ENCODE data around the gene TMEM134.
"Not testable (repeated sequence)": the region's sequence is repeated elsewhere in the genome, so short reads cannot be mapped to it uniquely, and the experiment has no call there.

TMEM134 gene

DNA sequence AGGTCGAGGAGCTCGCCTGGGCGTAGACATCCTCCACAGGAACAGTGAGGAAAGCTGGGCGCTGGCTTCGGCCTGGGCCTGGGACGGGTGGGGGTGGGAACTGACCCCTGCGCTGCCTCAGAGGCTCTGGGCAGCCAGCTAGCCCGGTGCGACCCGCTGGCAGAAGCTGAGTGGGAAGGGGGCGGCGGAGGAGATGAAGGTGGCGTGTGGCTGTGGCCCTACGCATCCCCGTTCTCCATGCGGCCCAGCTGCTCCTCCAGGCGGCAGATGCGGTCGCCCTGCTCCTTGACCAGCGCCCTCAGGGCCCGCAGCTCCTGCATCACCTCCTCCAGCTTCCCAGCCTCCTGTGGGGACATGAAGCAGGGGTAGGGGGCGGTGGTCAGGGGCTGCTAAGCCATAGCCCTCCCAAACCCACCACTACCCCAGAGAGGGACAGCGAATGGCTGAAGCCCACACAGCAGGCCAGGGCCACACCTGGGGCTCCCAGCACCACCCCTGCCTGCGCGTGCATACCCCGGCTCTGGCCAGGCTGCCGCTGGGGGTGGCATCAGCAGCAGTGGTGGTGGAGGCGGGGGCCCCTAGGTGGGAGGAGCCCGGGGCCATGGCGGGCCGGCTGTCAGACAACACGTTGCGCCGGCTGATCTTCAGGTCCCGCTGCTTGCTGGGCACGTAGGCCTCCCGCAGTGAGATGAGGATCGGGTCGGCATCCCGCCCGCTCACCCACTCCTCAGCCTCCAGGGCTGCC lies 30.7 kb downstream of the TMEM134 start:
- DNase-seq (ENCODE audit: low read depth) = peak; percentile 66

- no peak for DNase-seq (ENCODE audit: low read depth)
Observed at GRCh38 chr11:67437809-67438157, 31.3 kb downstream of the TMEM134 start.

DNA sequence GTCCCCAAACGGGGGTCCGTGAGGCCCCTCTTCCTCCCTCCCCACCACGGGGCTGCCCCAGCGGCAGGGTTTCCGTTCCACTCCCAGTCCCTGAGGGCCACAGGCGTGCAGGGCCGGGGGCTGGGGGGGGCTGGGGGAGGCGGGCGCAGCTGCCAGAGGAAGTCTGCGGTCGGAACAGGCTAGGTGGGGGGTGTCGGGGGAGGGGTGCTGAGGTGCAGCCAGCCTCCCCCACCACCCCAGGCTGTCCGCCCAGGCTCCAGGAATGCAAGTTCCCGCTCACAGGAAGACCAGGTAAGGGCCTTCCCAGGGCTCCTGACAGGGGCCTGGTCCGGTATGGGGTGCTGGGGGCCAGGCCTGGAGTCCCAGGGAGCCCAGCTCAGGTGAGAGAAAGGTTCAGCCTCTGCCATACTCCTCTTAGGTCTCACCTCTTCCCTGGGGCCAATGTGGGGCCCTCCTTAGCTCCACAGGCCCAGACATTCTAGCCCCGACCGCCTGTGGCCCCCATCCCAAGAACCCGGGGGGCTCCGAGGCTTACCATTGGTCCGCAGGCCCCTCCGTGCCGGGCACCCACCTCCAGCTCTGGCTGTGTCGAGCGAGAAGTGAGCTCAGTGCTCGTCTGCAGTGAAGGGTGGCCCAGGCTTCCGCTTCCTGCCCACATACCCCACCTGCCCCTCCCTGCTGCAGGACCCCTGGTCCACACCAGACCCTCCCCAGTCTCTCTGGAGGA lies 31.8 kb downstream of the TMEM134 start, which contains the start of gene PTPRCAP:
Gene PTPRCAP, minus strand, starts transcription at position 601 of the 727 bp plus-strand sequence. Its CDS starts 63 bp downstream, at position 538.
- peak; percentile 71 for DNase-seq (ENCODE audit: low read depth)

DNA sequence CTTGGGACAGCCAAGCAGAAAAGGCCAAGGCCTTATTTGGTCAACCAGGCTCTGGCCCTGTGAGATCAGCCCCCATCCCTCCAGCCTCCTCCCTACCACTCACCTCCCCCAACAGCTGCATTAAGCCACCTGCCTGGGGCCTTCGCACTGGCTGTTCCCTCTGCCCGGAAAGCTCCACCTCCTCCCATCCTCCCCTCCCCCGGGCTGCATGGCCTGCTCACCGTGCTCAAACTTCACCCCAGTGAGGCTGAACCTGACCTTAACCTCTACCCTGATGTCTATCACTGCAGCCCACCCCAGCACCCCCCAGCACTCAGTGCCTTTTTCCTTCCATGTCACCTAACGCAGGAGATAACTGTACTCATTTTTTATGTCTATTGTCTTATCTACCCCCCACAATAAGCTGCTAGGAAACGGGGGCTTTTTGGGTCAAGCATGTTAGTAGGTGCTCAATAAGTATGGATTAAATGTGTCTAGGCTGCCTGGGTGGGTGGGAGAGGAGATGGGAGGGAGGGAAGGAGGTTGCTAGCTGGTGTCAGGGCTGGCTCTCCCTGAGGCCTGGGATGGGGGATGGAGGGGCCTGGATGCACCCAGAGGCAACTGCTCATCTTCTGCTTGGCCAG lies 32.5 kb downstream of the TMEM134 start:
- DNase-seq (ENCODE audit: low read depth) = peak; percentile 57

GRCh38 chr11:67435727-67436458 lies 33.2 kb downstream of the TMEM134 start:
- no peak for DNase-seq (ENCODE audit: low read depth)

GRCh38 chr11:67435031-67435726 lies 33.9 kb downstream of the TMEM134 start:
- DNase-seq (ENCODE audit: low read depth) = no peak

- no peak for DNase-seq (ENCODE audit: low read depth)
Observed at GRCh38 chr11:67434395-67434881, 34.6 kb downstream of the TMEM134 start.

DNA sequence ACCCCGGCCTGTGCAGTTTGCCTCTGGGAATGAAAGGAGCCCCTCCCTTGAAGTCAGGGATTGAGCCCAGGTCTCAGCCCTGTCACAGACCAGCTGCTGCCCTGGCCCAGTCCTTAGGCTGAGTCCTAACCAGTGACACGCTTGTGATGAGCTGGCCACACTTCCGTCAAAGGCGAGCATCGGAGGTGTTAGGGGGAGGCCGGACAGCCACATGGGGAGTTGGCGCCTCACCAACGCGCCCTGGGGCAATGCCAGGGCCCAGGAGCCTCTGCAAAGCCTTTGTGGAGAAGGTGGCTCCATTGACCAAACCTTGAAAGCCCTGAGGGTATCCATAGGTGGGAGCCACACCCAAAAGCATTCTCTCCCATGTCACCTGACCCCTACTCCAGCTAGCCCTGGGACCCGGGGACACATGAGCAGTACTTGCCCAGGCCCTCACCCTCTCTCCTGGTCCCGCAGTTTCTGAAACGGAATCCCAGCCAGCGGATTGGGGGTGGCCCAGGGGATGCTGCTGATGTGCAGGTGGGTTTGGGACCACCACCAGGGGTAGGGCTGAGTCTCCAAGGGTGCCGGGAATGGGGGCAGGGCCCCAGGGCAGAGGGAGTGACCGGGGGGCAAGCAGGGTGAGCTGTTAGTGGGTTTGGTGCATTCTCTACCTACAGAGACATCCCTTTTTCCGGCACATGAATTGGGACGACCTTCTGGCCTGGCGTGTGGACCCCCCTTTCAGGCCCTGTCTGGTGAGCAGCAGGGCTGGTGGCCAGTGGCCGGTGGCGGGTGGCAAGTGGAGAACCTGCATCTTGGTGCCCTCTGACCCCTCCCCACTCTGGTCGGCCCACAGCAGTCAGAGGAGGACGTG lies 35.3 kb downstream of the TMEM134 start:
- no peak for DNase-seq (ENCODE audit: low read depth)

- no peak for DNase-seq (ENCODE audit: low read depth)
Observed at GRCh38 chr11:67432655-67433349, 36.2 kb downstream of the TMEM134 start.

DNA sequence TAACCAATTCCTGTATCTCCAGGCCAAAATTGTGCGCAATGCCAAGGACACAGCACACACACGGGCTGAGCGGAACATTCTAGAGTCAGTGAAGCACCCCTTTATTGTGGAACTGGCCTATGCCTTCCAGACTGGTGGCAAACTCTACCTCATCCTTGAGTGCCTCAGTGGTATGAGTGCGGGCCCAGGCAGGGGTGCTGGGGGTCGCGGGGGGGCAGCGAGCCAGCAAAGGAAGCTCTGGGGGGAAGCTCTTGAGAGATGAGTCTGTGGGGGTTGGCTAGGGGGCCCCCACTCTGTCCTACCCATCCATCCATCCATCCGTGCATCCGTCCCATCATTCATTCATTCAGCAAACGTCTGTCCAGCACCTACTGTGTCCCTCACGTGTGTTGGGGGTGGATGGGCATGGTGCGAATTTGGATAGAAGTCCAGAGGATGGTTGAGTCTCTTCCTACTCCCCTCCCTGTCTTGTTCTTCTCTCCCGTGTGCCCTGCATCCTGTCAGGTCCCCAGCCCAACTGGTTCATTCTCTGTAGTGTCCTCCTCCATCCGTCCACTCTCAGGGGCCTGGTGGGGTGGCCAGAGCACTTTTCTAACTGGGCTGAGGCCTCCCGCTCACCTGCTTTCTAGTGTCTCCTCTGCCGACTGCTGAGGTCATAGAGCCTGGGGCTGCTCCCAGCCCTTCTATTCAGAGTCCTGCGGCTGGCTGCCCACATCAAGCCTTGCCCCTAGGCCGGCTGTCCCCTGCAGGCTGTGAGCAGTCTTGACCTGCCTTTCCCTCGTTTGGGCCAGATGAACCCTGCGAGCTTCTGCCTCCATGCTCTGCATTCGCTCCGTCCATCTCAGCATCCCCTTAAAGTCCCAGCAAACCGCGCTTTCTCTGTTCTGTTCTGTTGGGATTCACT lies 37.5 kb downstream of the TMEM134 start:
- no peak for DNase-seq (ENCODE audit: low read depth)

DNA sequence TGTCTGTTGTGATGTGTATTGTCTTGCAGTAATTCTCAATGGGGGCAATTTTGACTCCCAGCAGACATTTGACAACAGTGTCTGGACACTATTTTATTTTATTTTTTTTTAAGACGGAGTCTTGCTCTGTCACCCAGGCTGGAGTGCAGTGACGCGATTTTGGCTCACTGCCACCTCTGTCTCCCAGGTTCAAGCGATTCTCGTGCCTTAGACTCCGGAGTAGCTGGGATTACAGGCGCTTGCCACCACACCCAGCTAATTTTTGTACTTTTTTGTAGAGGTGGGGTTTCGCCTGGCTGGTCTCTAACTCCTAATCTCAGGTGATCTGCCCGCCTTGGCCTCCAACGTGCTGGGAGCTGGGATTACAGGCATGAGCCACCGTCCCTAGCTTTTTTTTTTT lies 39.3 kb downstream of the TMEM134 start:
- DNase-seq (ENCODE audit: low read depth) = no peak

DNA sequence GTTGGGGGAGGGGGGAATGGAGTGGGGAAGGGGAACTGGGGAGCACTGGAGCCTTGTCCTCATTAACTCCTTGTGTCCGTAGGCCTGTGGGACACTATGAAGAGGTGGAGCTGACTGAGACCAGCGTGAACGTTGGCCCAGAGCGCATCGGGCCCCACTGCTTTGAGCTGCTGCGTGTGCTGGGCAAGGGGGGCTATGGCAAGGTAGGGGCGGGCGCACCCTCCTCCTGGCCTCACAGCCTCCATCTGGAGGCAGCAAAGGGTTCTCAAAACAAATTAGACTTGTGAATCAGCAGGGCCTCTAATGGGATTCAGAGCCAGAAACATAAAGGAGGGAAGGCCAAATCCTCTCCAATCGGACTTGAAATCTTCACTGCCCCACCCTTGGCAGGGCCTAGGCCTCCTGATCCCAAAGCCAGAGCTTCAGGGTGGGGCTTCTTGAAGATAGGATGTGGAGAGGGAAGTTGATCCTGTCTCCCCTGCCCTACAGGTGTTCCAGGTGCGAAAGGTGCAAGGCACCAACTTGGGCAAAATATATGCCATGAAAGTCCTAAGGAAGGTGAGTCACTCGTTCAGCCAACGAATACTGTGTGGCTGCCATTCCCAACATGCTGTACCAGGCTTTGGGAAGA lies 39.9 kb downstream of the TMEM134 start:
- DNase-seq (ENCODE audit: low read depth) = no peak

DNA sequence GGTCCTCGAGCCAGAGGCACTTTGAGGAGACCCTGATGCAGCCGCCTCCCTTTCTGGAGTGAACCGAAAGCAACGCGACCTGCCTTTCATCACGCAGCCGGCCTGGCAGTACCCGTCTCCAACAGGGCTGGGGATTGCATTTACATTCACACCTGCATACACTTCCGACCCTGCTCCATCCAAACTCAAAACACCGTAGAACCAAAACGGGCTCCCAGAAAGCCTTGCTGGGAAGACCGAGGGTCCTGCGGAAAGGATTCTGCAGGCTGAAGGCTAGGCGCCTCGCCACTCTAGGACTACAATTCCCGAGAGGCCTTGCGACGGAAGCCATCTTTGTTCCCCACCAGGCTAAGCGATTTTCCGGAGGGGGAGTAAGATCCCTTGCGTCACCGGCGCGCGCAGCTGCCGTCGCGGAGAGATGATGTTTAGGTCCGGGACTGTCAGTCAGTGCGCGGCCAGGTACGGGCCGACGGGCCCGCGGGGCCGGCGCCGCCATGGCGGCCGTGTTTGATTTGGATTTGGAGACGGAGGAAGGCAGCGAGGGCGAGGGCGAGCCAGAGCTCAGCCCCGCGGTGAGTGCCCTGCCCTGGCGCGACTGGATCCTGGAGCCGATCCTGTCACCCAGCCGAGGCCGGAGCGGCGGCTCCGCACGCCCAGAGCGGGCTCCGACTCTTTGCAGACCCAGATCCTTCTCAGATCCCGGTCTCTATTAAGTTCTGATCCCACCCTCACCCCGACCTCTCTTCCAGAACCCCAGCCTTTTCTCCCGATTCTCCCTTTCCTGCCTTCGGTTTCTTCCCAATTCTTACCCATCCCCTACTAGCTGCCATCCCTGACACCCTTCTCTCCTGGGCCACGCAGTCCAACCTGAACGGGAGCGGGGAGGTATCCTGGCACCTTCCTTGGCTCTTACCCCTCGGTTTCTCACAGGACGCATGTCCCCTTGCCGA lies 40.7 kb downstream of the TMEM134 start, which contains the start of gene RPS6KB2:
Gene RPS6KB2, plus strand, starts transcription at position 443 of the 950 bp plus-strand sequence. Its CDS starts 52 bp downstream, at position 495.
- peak; percentile 99 for DNase-seq (ENCODE audit: low read depth)

- not testable (repeated sequence) for DNase-seq (ENCODE audit: low read depth)
Observed at GRCh38 chr11:67427364-67427859, 41.6 kb downstream of the TMEM134 start.

GRCh38 chr11:67423891-67424613 lies 45.0 kb downstream of the TMEM134 start:
- no peak for DNase-seq (ENCODE audit: low read depth)

- no peak for DNase-seq (ENCODE audit: low read depth)
Observed at GRCh38 chr11:67423466-67423865, 45.6 kb downstream of the TMEM134 start.
